AG04450 (cell line): ENCODE data around the gene SYN1. TPM values are rescaled to one million over a fixed set of nuclear protein-coding genes. Genes with fewer than 3 reads are reported as not detected.

Experiments
- CTCF ChIA-PET: fragments of 300-600, 350-600 bp; formaldehyde crosslinking; extraction: SDS; loops from one replicate; lab custom pipeline; 2022; ENCODE audit warnings: antibody characterized with exemption, inconsistent platforms; lab: Charles Lee
- POLR2A ChIA-PET: fragments of 350-600 bp; formaldehyde crosslinking; extraction: SDS; loops from one replicate; lab custom pipeline; 2021; ENCODE audit warnings: antibody characterized with exemption, inconsistent platforms; lab: Yijun Ruan, JAX
- DNase-seq: peaks from one replicate; pipeline ENCODE4 v3.0.0-alpha.2; 2011; ENCODE audit warnings: low read depth, low spot score
- H3K27ac ChIP-seq: one replicate; pipeline ENCODE4 v1.5.1; 2012; ENCODE audit warnings: low read depth, low read length, control low read depth
- H3K27me3 ChIP-seq: one replicate; pipeline ENCODE4 v1.6.0; 2012; ENCODE audit warnings: low read length; ENCODE audit not compliant: control insufficient read depth, insufficient read depth
- H3K4me3 ChIP-seq: 2 replicates; pipeline ENCODE4 v1.5.1; 2011; ENCODE audit warnings: mild to moderate bottlenecking, low read depth, low read length, control low read depth
- H3K9me3 ChIP-seq: 2 replicates; pipeline ENCODE4 v1.5.1; 2012; ENCODE audit warnings: low read length; ENCODE audit not compliant: control insufficient read depth, insufficient read depth
- CTCF ChIP-seq: IDR thresholded peaks from 2 replicates; pipeline ENCODE4 v1.5.1; 2011; ENCODE audit warnings: low read depth, low read length, control low read depth, inconsistent platforms
- polyA plus RNA-seq: library from polyadenylated mRNA; depleted of rRNA; stranded (reverse); fragments of >200 nt; gene quantifications from 2 replicates; pipeline ENCODE4 v1.2.3, GENCODE V29; 2011

SYN1 gene
- polyA plus RNA-seq, 1 experiment: 0.37 TPM

- CTCF ChIA-PET: no interaction called here
- POLR2A ChIA-PET: no interaction called here
- no peaks in the 10 kb centered on the region for H3K9me3 ChIP-seq
Observed at GRCh38 chrX:47570794-47571193, 48.9 kb downstream of the SYN1 start.

GRCh38 chrX:47568656-47569295 lies 50.9 kb downstream of the SYN1 start:
- Histone ChIP-seq H3K27me3 (no peaks in the 10 kb centered on the region), H3K27ac (no peak overlapping the region), H3K9me3 (no peaks in the 10 kb centered on the region), H3K4me3 (no peak overlapping the region)
- DNase-seq: no peak
- TF ChIP-seq CTCF: peak; percentile 32
- POLR2A ChIA-PET: no interaction called here
- CTCF ChIA-PET: no interaction called here

More at GRCh38 chrX:47570794-47571193, 48.9 kb downstream of the SYN1 start:
- DNase-seq: no peak
- no peak overlapping the region for H3K4me3 ChIP-seq
- TF ChIP-seq CTCF: no peak
- H3K27me3 ChIP-seq: no peaks in the 10 kb centered on the region
- H3K27ac ChIP-seq: no peak overlapping the region

GRCh38 chrX:47566841-47567240 lies 52.8 kb downstream of the SYN1 start:
- H3K9me3 ChIP-seq: no peaks in the 10 kb centered on the region
- DNase-seq: no peak
- no peak overlapping the region for H3K4me3 ChIP-seq
- no peak overlapping the region for H3K27ac ChIP-seq
- H3K27me3 ChIP-seq: no peaks in the 10 kb centered on the region
- POLR2A ChIA-PET: no interaction called here
- CTCF ChIA-PET: no interaction called here
- TF ChIP-seq CTCF: no peak

GRCh38 chrX:47564438-47565085 lies 55.1 kb downstream of the SYN1 start:
- Histone ChIP-seq H3K27ac (no peak overlapping the region), H3K4me3 (no peak overlapping the region), H3K27me3 (no peaks in the 10 kb centered on the region), H3K9me3 (no peaks in the 10 kb centered on the region)
- ChIA-PET CTCF (no interaction called here), POLR2A (no interaction called here)
- DNase-seq: no peak
- no peak for TF ChIP-seq CTCF

GRCh38 chrX:47563801-47564315 lies 55.8 kb downstream of the SYN1 start:
- no peak overlapping the region for H3K27ac ChIP-seq
- CTCF ChIA-PET: no interaction called here
- POLR2A ChIA-PET: no interaction called here
- no peak for DNase-seq
- no peaks in the 10 kb centered on the region for H3K27me3 ChIP-seq
- TF ChIP-seq CTCF: no peak
- H3K4me3 ChIP-seq: no peak overlapping the region
- no peaks in the 10 kb centered on the region for H3K9me3 ChIP-seq
